ENCODE measurements around the gene PRR20G. TPM values are rescaled to one million over a fixed set of nuclear protein-coding genes. Genes with fewer than 3 reads are reported as not detected.

Gene PRR20G
- not detected for total RNA-seq
- long read RNA-seq, donor 1: 0 reads
- long read RNA-seq, donor 2: 0 reads

- H3K4me1 ChIP-seq (ENCODE audit: low read depth): no peaks in the 10 kb centered on the region
- H3K4me3 ChIP-seq: no peak within 1 kb of the TSS
- ATAC-seq (no peak), DNase-seq (peak in 1 of 3 donors; percentile 49)
- intact Hi-C loops (cut with DNase I, micrococcal nuclease): no loop called here
- TF ChIP-seq CTCF (IDR thresholded peaks at IDR 0.05): no peak
- H3K9me3 ChIP-seq: no peaks in the 10 kb centered on the region
- H3K36me3 ChIP-seq (ENCODE audit: low read depth): no peaks in the 10 kb centered on the region
Measured at GRCh38 chr3:127287840-127288239, at the start of gene PRR20G. TSS of gene PRR20G (minus strand) at chr3:127288046. CDS start at chr3:127287365, 681 bp downstream.

DNA sequence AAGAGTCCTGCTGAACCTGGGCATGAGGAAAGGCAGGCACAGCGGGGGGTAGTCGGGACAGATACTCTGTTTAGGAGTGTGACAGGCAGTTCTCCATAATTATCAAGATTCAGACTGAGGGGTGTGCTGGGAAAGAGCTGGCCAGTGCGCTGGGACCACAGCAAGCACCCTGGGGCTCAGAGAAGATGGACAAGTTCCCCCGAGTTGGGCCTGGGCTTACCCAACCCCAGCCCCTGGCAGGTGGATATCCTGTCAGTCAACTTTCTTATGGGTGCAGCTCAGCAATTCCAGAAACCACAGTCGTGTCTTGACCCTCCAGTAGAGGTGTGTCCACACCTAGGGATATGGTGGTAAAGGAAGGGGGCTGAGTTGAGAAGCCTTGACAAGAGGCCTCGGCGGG, 49.2 kb upstream of the PRR20G start:
- TF ChIP-seq CTCF (IDR thresholded peaks at IDR 0.05): no peak
- DNase-seq (no peak), ATAC-seq (no peak)
- H3K4me1 ChIP-seq (ENCODE audit: low read depth): no peaks in the 10 kb centered on the region
- H3K4me3 ChIP-seq: no peak overlapping the region
- intact Hi-C loops (cut with DNase I, micrococcal nuclease): no loop called here
- no peaks in the 10 kb centered on the region for H3K36me3 ChIP-seq (ENCODE audit: low read depth)
- H3K9me3 ChIP-seq: peaks cover 2% of the 10 kb centered on the region

DNA sequence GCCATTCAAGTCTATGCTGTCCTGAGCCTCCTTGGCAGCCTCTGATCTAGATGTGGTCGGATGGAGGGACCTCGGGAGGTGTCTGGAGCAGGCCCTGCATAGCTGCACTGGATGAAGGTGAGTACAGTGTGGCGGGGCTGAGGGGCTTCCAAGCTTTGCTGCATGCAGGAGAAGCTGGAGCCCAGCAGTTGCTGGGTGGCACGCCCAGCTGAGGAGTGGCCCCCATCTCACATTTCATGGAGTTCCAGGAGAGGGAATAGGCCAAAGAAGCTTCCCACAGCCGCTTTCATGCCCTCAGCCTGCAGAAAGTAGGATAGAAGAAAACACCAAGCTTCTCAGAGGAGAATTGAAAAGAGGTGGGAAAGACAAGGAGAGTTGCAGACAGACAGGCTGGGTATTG, 48.3 kb upstream of the PRR20G start:
- TF ChIP-seq CTCF (IDR thresholded peaks at IDR 0.05): no peak
- Histone ChIP-seq H3K9me3 (peaks cover 3% of the 10 kb centered on the region), H3K4me1 (ENCODE audit: low read depth) (no peaks in the 10 kb centered on the region), H3K4me3 (no peak overlapping the region), H3K36me3 (ENCODE audit: low read depth) (no peaks in the 10 kb centered on the region)
- no peak for ATAC-seq
- intact Hi-C loops (cut with DNase I, micrococcal nuclease): no loop called here
- no peak for DNase-seq

- H3K36me3 ChIP-seq (ENCODE audit: low read depth): no peaks in the 10 kb centered on the region
- ATAC-seq (no peak), DNase-seq (no peak)
- no peaks in the 10 kb centered on the region for H3K4me1 ChIP-seq (ENCODE audit: low read depth)
- peaks cover 15% of the 10 kb centered on the region for H3K9me3 ChIP-seq
- no peak for TF ChIP-seq CTCF (IDR thresholded peaks at IDR 0.05)
- no peak overlapping the region for H3K4me3 ChIP-seq
- intact Hi-C loops (cut with DNase I, micrococcal nuclease): no loop called here
Measured at GRCh38 chr3:127330385-127330784, 42.5 kb upstream of the PRR20G start.

GRCh38 chr3:127329631-127330285, 41.9 kb upstream of the PRR20G start:
- no peak for TF ChIP-seq CTCF (IDR thresholded peaks at IDR 0.05)
- no peaks in the 10 kb centered on the region for H3K4me1 ChIP-seq (ENCODE audit: low read depth)
- H3K9me3 ChIP-seq: peaks cover 15% of the 10 kb centered on the region
- H3K4me3 ChIP-seq: no peak overlapping the region
- H3K36me3 ChIP-seq (ENCODE audit: low read depth): no peaks in the 10 kb centered on the region
- no peak for ATAC-seq
- intact Hi-C loops (cut with DNase I, micrococcal nuclease): no loop called here
- no peak for DNase-seq

DNA sequence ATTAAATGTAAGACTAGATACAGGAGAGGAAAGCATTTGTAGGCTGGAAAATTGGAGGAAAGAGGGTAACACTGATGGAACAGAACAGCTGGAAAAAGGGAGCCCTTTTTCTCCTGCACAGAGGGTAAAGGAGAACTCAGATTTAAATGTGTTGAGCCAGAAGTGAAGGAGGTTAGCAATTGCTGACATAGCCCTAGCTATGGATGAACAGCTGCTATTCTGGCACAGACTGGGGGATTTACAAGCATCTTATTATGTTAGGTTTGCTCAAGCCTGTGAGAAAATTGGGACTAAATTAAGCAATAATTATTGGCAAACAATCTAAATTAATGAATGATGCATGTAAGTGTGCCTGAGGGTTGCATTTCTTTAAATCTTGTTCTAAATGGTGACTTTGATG, 40.6 kb upstream of the PRR20G start:
- ATAC-seq (no peak), DNase-seq (no peak)
- H3K4me3 ChIP-seq: no peak overlapping the region
- TF ChIP-seq CTCF (IDR thresholded peaks at IDR 0.05): no peak
- intact Hi-C loops (cut with DNase I, micrococcal nuclease): no loop called here
- H3K36me3 ChIP-seq (ENCODE audit: low read depth): no peaks in the 10 kb centered on the region
- H3K9me3 ChIP-seq: peaks cover 13% of the 10 kb centered on the region
- H3K4me1 ChIP-seq (ENCODE audit: low read depth): no peaks in the 10 kb centered on the region
